Measurements from ENCODE around the gene AKNA.

The AKNA gene

DNA sequence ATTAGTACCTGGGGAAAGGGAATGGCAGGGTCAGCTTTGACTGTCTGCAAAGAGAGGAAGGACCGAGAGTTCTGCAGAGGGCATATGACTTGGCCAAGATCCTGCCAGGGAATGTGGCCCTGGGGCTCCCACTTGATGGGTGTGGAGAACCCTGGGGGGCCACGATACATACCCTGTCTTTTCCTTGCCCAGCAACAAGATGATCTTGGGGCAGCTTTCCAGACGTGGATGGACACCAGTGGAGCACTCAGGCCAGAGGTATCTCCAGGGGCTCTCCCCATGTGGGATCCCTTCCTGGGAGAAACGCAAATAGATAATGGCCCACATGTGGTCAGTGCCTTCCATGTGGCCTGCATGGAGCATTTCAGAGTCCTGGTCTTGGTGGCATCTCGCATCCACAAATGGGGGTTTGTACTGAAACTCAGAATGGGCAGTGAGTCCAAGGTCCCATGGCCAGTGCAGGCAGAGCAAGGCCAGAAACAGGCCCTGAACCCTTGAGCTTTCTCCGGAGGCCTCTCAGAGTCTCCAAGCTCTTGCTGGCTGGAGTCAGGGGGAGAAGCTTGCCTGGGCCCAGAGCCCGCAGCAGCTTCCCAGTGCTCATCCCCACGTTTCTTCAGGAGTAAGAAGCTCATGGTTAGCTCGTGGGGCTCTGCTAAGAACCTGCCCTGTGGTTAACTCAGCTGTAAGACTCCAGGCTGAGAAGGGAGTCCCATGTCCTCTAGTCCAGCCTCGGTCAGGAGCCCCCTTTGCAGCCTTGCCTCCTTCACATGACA lies 83.2 kb downstream of the AKNA start:
- DNase-seq (ENCODE audit: low read depth), result no peak

DNA sequence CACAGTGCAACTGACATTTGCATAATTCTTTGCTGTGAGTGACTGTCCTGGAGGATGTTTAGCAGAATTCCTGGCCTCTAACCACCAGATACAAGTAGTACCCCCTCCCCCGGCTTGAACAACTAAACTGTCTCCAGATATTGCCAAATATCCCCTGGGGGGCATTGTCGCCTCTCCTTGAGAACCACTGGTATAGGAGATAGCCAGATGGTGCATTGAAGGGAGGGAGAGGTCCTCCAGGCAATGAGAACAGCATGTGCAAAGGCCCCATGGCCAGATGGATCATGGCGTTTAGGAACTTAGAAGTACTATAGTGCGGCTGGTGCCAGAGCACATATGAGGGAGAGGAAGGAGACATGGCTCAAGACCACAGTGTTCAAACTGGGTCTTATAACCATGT lies 83.8 kb downstream of the AKNA start:
- no peak for DNase-seq (ENCODE audit: low read depth)

DNA sequence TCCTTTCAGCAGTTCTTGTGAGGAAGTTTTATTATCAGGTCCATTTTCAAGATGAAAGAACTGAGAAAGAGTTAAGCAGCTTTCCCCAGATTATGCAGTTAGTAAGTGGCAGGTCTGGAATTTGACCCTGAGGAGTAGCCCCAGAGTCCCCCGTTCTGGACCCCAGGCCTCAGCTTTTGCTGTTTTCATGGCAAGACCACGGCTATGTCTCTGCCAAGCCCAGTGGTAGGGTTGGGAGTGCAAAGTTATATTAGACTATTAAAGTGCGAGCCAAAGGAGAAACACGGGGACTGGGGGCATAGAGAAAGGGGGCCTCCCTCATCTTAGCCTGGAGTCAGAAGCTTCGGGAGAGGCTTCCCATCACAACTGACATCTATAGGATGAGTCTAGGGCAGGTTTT lies 84.2 kb downstream of the AKNA start:
- DNase-seq (ENCODE audit: low read depth), result no peak

DNA sequence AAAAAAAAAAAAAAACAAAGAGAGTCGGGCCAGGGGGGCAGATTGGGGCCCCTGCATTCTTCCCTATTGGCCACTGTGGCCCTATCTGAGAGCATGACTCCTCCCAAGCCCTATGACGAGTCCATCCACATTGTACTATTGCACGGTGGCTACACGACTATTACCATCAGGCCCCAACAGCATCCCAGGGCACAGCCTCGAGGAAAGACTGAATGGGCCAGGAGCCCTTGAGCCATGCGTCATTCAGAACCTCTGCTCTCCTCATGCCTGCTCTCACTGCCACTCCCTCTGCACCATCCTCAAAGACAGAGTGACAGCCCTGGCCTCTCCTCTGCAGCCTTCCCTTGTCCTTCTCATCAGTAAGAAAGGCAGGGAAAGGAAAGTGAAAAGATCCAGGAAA lies 85.1 kb downstream of the AKNA start:
- DNase-seq (ENCODE audit: low read depth), result no peak

DNA sequence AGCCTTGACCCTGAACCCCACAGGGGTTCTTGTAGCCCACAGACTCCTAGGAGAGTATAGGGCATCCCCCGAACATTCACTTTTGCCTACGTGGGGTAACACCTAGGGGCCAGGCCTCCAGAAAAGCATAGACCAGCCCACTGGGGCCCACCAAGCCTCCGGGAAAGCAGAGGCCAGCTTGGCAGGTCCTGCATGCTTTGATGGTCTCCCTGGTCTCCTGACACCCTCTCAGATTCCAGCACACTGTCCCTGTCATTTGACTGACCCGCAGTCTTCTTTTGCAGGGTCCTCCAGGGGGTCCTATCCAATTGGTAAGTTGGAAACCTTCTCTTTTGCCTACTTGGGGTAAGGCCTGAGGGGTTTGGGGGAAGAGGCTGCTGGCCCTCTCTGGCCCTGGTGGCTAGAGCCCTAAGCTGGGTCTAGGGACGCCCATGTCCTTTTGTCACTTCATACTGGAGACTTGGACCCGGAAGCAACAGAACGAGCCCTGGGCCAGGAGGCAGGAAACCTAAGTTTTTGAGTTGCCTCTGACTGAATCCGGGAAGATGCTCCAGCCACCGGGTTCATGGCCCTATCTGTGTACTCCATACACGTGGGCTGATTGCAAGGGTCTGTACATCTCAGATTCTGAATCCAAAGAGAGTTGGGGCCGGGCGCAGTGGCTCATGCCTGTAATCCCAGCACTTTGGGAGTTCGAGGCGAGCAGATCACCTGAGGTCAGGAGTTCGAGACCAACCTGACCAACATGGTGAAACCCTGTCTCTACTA lies 85.8 kb downstream of the AKNA start:
- no peak for DNase-seq (ENCODE audit: low read depth)

DNA sequence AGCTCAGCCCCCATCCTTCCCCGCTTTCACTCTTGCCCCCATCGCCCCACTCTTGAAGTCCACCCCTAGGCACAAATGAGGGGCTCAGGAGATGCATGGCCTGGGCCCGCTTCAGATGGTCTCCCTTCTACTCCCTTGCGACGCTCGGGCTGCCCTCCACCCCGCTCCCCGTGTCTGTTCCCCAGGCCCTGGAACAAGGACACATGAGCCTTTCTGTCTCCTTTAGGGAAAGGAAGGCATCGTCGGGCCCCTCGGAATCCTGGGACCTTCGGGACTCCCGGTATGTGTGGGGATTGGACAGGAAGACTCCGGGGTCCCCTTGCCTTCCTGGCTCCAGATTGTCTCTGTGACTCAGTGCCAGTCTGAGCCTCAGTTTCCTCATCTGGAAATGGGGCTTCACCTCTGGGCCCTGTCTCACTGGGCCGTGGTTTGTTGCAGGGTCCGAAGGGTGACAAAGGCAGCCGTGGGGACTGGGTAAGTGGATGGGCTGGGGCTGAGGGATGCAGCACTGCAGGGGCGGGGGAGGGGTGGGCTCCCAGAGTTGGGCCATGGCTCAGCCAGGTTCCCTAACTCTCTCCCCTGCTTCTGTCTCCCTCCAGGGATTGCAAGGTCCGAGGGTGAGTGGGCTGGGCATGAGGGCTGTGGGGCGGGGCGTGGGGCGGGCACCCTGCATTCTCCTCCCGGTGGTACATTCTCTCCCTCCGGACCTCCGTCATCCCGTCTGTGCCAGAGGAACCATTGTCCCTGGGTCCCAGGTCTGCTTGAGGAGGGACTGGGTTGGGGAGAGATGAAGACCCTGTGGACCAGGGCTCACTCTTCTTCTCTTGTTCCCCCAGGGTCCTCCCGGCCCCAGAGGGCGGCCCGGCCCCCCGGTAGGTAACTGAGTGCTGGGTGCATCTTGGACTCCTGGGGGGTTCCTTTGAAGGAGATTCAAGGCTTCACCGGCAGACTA lies 86.7 kb downstream of the AKNA start:
- DNase-seq (ENCODE audit: low read depth), result no peak

DNA sequence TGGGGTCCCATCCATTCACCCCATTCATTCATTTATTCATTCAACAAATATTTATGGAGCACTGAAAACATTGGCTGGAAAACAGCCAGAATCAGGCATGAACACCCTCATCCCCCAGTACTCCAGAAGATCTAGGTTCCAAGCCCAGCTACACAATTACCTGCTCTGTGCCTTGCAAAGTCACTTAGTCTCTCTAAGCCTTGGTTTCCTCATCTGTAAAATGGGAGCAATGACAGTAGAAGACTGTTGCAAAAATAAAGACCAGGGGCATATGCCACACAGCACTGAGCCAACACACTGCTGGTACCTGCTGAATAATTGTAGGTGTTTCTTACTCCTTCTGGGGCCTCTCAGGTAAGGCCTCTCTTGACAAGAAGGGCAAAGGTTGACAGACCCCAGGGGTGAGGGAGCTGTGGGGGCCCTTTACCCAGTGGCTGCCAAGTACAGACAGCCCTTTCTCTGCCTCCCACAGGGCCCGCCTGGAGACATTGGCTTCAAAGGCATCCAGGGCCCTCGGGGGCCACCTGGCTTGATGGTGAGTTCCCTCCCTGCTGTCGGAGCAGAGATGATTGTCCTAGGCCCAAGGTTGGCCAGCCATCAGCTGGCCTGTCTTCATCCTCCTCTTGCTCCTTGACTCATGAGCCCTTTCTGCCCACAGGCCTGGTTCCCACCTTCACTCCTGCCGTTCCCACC lies 87.5 kb downstream of the AKNA start:
- DNase-seq (ENCODE audit: low read depth), result no peak

DNA sequence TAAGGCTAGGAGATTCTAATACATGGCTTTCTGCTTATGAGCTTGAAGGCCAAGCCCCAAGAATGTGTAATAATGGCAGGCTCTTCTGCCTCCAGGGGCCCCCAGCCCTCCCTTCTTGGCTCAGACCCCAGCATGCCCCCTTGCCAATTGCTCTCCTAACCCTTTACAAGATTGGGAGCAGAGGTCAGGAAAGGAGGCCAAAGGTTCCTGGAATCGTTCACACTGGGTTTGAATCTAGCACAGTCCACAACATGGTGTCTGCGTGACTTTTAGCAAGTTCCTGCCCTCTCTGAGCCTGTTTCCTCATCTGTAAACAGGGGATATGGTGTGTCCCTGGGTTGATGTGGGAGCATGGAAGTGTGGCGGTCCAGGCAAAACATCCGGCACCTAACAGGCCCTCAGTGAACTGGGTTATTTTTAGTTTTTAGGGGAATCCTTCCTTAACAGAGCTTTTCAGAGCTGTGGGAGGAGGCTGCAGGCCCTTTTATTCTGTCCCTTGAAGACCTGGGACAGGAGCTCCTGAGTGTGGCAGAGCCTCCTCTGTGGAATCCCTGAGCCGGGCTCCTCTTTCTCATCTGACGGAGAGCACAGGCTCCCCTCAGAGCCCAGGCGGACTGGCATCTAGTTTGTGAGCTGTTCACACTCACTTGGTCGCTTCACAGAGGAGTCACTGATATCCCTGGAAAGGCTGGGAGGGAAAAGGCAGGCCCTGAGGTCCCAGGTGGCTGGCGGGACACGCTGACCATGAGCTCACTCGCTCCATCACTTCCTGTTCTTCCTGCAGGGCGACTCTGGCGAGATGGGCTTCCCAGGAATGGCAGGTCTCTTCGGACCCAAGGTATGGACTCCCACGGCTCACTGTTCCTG lies 88.3 kb downstream of the AKNA start:
- no peak for DNase-seq (ENCODE audit: low read depth)

DNA sequence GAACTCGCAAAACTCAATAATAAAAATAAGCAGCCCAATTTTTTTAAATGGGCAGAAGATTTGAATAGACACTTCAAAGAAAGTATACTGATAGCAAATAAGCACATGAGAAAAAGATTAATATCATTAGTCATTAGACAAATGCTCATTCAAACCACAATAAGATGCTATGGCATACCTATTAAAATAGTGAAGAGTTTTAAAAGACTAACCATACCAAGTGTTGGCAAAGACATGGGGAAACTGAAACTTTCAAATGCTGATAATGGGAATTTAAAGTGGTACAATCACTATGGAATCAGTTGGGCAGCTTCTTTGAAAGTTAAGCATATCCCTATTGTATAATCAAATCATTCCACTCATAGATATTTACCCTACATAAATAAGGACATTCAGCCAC lies 91.4 kb downstream of the AKNA start:
- no peak for DNase-seq (ENCODE audit: low read depth)

DNA sequence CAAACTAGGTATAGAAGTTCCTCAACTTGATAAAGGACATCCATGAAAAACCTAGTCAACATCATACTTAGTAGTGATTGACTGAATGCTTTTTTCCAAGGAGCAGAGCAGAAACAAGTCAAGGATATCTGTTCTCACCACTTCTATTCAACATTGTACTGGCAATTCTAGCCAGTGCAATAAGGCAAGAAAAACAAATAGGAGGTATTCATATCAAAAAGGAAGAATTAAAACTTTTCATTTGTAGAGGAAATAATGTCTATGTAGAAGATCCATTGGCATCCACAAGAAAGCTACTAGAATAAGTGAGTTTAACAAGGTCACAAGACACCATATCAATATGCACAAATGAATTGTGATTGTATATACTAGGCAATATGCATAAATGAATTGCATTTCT lies 93.1 kb downstream of the AKNA start:
- DNase-seq (ENCODE audit: low read depth), result no peak

DNA sequence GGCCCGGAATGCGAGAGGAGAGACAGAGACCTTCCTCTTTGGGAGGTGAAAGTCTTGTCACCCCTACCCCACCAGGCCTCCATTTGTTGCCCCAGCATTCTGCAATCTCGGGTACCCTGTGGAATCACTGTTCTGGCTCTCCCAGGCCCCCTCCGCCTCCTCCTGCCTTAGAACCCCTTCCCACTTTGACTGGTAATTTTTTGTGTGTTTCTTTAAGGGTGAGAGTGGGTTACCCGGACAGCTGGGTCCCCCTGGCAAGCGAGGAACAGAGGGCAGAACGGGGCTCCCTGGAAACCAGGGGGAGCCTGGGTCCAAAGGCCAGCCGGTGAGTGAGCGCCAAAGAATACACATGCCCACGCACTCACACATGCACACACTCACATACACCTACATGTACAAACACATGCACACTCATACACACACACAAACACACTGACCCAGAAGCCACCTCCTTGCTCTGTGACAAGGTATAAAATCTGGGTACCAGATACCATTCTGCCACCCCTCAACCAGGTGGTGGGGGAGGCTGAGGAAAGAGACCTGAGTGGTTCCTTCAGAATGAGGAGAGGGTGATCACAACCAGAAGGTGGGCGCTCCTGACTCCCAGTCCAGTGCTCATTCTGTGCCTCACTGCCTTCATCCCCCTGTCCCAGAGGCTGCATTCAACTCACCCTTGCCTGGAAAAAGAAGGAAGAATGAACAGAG lies 95.7 kb downstream of the AKNA start:
- DNase-seq (ENCODE audit: low read depth), result no peak

DNA sequence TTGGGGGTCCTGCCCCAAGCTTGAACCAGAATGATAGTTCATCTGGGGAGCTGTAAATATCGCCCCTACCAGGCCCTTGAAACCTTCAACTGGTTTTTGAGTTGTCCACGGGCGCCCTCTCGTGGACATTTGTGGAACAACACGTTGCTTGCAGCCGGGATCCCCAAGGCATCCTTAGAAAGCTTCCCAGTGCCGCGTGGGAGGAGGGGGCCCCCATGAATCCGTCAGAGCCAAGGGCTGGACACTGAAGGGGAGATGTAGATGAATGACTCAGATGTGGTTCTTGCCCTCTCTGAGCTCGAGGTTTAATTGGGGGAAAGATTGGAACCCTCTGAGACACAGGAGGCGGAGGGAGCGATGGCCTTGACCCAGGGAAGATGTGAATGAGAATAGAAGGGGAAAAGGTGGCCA lies 96.7 kb downstream of the AKNA start:
- DNase-seq (ENCODE audit: low read depth), result peak; percentile 51

DNA sequence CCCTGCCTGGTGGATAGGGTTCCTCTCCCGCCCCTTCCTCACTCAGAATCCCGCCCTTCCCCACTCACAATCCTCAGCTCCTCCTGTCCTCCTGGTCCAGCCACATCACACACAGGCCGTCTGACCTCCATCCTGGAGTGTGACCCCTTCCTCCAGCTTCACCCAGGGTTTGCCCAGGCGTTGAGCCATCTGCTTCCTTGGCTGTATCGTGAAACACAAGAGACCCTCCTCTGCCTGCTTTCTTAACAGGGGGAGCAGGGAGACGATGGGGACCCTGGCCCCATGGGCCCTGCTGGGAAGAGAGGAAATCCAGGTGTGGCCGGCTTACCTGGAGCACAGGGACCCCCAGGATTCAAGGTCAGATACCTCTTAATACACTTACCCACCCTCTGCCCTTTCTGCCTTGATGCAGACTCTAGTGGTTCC lies 97.2 kb downstream of the AKNA start:
- no peak for DNase-seq (ENCODE audit: low read depth)

DNA sequence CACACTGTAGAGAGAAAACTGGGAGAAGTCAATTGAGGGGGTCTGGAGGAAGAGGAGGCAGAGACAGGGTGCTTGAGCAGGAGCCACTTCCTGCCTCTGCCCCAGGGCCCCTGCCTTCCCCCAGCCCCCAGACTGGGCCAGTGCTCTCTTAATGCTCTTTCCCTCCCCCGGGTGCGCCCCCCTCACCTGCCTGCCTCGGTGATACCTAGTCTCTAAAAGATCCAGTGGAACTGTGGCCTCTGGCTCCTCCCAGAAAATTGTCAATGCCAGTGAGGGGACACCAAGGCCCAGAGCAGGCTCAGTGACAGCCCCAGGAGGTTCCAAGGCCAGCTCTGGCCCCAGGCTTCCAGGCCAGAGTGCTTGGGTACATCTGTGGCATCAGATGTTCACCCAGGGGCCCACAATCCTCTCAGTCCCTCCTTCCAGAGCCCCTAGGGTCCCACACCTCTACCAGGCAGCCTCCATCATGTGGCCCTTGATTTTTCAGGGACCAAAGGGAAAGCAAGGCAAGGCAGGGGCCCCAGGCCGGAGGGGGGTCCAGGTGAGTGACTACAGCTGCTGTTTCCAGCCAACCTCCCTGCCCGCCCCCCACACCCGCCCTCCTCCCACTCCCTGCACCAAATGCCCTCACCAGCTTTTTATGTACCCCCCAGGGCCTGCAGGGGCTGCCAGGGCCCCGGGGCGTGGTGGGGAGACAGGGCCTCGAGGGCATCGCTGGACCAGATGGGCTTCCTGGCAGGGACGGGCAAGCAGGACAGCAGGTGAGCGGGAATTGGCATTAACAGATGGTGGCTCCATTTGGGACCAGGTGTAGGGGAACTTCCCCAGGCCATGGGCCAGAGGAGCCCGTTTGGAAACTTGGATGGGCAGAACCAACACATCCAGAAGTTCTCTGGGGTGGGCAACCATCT lies 98.0 kb downstream of the AKNA start:
- DNase-seq (ENCODE audit: low read depth), result no peak

DNA sequence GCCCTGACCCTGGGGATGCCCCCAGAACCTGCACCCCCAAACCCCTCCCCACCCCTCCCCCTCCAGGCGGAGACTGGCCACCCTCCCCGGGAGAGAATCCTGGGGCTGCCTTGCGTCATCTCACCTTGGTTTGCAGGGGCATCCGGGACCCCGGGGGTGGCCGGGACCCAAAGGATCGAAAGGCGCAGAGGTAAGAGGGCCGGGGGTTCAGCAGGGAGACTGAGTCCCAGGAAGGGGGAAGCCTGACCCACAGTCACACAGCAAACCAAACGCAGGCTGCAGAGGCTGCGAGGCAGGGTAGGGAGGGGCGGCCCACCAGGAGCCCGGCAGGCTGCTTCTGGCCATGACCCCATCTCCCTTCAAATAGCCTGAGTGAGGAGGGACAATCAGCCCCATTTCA lies 98.7 kb downstream of the AKNA start:
- DNase-seq (ENCODE audit: low read depth), result no peak

DNA sequence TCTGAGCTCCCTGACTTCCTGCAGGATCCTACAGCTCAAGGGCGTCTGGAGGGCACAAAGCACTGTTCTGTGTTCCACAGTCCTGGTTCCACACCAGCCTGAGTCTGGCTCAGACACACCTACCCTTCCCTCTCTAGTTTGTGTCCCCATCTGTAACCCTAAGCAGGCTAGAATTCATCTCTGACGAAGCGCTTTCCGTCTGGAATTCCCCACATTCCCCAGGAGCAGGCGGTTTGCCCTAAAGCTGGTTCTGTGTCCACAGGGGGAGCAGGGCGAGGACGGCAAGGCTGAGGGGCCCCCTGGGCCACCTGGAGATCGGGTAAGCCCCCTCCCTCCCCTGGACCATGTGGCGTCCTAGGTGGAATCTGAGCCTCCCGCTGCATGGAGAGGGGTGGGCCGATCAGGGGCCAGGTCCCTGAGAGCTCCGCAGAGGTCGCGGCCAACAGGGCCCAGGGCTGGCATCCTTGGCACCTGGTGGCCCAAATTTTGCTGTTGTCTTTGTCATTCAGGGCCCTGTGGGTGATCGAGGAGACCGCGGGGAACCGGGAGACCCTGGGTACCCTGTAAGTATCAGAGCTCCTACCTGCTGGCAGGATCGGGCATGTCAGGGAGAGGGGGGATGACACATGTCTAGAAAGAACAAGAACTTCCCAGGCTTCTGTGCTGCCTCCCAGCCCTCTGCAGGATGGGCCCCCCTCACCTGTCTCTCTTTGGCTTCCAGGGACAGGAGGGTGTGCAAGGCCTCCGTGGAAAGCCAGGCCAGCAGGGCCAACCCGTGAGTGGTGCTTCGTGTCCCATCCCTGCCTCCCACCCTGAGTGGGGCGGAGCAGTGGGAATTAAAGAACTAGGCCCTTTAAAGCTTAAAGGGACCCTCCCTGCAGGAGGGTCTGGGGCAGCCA lies 99.3 kb downstream of the AKNA start:
- no peak for DNase-seq (ENCODE audit: low read depth)

DNA sequence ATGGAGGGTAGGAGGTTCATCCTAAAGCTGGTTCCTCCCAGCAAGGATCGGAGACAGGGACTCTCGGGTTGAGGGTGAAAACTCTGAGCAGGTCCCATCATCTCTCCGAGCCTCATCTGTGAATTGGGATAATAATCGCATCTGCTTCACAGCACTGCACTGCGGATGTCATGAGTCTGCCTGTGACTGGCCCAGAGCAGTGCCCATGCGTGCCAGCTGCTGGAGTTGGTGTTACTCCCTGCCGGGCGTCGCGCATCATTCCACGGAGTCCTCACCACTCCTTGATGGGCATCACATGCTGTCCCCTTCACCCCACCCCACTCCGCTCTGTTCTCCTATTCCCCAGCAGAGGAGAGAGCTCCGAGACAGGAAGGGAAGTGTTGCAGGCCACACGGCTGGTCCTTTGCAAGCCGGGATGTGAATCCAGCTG lies 100.0 kb downstream of the AKNA start:
- no peak for DNase-seq (ENCODE audit: low read depth)

Data from activated T-cell treated with anti-CD3 and anti-CD28 coated beads for 24 hours (primary cell).